Measurements from ENCODE around the gene GPRC6A. TPM values are rescaled to one million over a fixed set of nuclear protein-coding genes. Genes with fewer than 3 reads are reported as not detected.
"Not testable (repeated sequence)": the region's sequence is repeated elsewhere in the genome, so short reads cannot be mapped to it uniquely, and the experiment has no call there.

GPRC6A gene
- polyA plus RNA-seq, 3 donors from 2014 or later, result not detected

DNA sequence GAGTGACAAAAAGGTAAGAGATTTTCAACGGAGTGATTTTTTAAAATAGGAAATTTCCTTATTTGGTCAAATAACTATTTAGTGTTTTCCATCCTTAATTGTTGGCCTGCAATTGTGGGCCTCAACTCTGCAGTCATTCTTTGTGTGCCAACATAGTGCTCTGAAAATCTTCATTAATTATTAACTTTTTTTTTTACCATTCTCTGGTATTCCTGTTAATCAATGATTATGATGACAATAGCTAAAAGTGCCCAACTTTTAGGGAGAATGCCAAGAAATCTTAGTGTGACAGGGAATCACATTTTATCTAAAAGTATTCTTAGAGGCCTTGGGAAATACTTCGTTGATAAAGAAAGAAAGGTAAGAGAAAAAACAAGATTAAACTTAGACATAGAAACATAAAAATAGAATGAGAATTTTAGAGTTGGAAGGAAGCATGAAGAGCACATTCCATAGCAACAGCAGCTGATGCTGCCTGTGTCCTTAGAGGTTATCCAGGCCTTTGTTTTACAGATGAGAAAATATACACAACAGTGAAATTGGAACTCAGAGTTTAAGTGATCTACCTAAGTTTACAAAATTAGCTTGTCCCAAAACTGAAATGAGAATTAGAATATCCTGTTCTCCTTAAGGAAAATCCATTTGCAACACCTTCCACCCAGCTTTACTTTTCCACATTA lies 1.2 kb downstream of the GPRC6A start:
- peaks cover 0 to 2% (median 0%) of the 10 kb centered on the region in 3 donors for H3K27me3 Mint-ChIP-seq (ENCODE audit: low read depth in 3 of 3)
- peaks cover 0 to 13% (median 5%) of the 10 kb centered on the region in 6 donors for H3K9me3 Mint-ChIP-seq
- H3K27ac Mint-ChIP-seq, result no peak overlapping the region
- no peak overlapping the region for H3K4me3 Mint-ChIP-seq
- H3K36me3 Mint-ChIP-seq, result peaks cover 0 to 3% (median 0%) of the 10 kb centered on the region in 3 donors
- no peaks in the 10 kb centered on the region for H3K4me1 Mint-ChIP-seq
- DNase-seq, result no peak

- DNase-seq; H3K27ac Mint-ChIP-seq; H3K4me1 Mint-ChIP-seq; H3K27me3 Mint-ChIP-seq (ENCODE audit: low read depth in 3 of 3); H3K4me3 Mint-ChIP-seq; H3K36me3 Mint-ChIP-seq: not testable (repeated sequence)
- peaks cover 0 to 36% (median 20%) of the 10 kb centered on the region in 6 donors for H3K9me3 Mint-ChIP-seq
Observed at GRCh38 chr6:116816336-116816735, 12.5 kb downstream of the GPRC6A start.

DNA sequence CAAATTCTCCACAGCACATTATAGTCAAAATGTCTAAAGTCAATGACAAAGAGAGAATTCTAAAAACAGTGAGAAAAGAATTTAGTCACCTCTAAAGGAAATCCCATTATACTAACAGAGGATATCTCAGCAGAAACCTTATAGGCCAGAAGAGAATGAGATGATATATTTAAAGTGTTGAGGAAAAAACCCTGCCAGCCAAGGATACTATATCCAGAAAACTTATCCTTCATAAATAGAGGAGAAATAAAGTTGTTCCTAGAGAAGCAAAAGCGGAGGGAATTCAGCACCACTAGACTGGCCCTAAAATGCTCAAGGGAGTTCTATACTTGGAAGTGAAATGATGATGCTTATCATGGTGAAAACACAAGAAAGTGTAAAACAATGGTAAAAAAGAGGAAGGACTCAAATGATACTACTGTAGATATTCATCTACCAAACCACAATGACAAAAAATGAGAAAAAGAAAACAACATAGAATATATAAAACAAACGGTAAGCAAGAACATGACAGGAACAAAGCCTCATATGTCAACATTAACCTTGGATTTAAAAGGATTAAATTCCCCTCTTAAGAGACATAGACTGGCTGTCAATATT lies 16.7 kb downstream of the GPRC6A start:
- Mint-ChIP-seq H3K4me1 (no peaks in the 10 kb centered on the region), H3K27ac (no peak overlapping the region), H3K36me3 (no peaks in the 10 kb centered on the region), H3K27me3 (ENCODE audit: low read depth in 3 of 3) (peaks cover 1 to 4% (median 3%) of the 10 kb centered on the region in 3 donors), H3K4me3 (no peak overlapping the region), H3K9me3 (peaks cover 3 to 40% (median 24%) of the 10 kb centered on the region in 6 donors)
- DNase-seq, result no peak

DNA sequence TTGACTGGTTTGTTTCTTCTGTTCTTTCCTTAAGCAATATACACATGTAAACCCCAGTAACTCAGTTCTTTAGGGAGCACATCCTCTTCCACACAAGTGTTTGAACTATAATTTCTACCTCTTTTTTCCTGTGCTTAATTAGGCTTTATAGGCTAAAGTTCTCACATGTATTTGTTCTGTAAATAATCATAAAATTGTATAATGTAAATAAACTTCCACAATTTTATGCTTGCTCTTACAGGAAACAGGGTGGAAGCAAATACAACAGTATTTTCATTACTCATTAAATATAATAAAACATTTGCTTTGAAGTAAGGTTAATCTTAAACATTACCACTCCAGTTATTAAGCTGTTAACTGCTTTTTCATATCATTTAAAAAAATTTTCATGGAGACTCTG lies 26.9 kb downstream of the GPRC6A start:
- H3K4me3 Mint-ChIP-seq, result no peak overlapping the region
- H3K27me3 Mint-ChIP-seq (ENCODE audit: low read depth in 3 of 3), result peaks cover 2 to 4% (median 3%) of the 10 kb centered on the region in 3 donors
- no peaks in the 10 kb centered on the region for H3K36me3 Mint-ChIP-seq
- DNase-seq, result no peak
- H3K4me1 Mint-ChIP-seq, result no peaks in the 10 kb centered on the region
- peaks cover 0 to 2% (median 0%) of the 10 kb centered on the region in 6 donors for H3K9me3 Mint-ChIP-seq
- H3K27ac Mint-ChIP-seq, result no peak overlapping the region

DNA sequence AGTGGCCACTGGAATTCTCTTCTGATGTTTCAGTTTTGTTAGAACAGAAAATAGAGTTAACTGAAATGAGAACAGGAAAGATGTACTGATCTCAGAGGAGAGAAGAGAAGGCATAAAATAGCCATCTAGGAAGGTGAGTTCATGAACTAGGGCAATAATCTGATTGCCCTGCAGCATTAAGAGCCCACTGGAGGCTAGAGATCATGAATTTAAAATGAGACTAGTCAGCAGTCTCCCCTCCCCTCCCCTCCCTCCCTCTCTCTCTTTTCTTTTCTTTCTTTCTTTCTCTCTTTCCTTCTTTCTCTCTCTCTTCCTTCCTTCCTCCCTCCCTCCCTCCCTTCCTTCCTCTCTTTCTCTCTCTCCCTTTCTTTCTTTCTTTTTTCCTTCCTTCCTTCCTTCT lies 28.9 kb downstream of the GPRC6A start:
- Mint-ChIP-seq H3K27ac (no peak overlapping the region), H3K36me3 (no peaks in the 10 kb centered on the region), H3K4me1 (no peaks in the 10 kb centered on the region), H3K9me3 (peaks cover 0 to 2% (median 0%) of the 10 kb centered on the region in 6 donors), H3K27me3 (ENCODE audit: low read depth in 3 of 3) (peaks cover 2 to 3% (median 3%) of the 10 kb centered on the region in 3 donors), H3K4me3 (no peak overlapping the region)
- no peak for DNase-seq

DNA sequence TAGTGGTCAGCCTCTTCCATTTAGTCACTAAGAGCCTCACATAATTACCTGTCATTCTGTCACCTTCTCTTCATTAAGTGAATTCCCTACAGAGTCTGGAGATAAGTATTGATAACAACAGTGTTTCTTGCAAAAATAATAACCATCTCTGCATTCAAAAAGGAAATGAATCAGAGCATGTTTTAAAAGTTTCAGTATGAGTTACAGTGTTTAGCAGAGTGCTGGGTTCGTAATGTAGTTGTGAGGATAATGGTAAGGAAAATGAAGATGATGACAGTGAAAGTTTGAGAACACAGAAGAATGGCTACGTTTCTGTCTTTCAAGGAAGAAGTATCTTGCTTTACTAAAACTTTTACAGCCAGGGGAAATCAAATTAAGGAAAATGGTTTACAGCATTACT lies 31.3 kb downstream of the GPRC6A start:
- no peaks in the 10 kb centered on the region for H3K36me3 Mint-ChIP-seq
- H3K27ac Mint-ChIP-seq, result no peak overlapping the region
- H3K4me1 Mint-ChIP-seq, result no peaks in the 10 kb centered on the region
- H3K9me3 Mint-ChIP-seq, result peaks cover 0 to 2% (median 0%) of the 10 kb centered on the region in 6 donors
- no peak overlapping the region for H3K4me3 Mint-ChIP-seq
- DNase-seq, result no peak
- peaks cover 2 to 3% (median 3%) of the 10 kb centered on the region in 3 donors for H3K27me3 Mint-ChIP-seq (ENCODE audit: low read depth in 3 of 3)

GRCh38 chr6:116793224-116793623 lies 35.7 kb downstream of the GPRC6A start:
- Mint-ChIP-seq H3K27ac (no peak overlapping the region), H3K27me3 (ENCODE audit: low read depth in 3 of 3) (peaks cover 0 to 3% (median 2%) of the 10 kb centered on the region in 3 donors), H3K9me3 (no peaks in the 10 kb centered on the region), H3K4me3 (no peak overlapping the region), H3K36me3 (no peaks in the 10 kb centered on the region), H3K4me1 (no peaks in the 10 kb centered on the region)
- no peak for DNase-seq

- Mint-ChIP-seq H3K27me3 (ENCODE audit: low read depth in 3 of 3) (peaks cover 0 to 5% (median 3%) of the 10 kb centered on the region in 3 donors), H3K4me3 (no peak overlapping the region), H3K27ac (no peak overlapping the region), H3K36me3 (no peaks in the 10 kb centered on the region), H3K9me3 (no peaks in the 10 kb centered on the region), H3K4me1 (no peaks in the 10 kb centered on the region)
- DNase-seq, result no peak
Observed at GRCh38 chr6:116783852-116784251, 45.0 kb downstream of the GPRC6A start.

DNA sequence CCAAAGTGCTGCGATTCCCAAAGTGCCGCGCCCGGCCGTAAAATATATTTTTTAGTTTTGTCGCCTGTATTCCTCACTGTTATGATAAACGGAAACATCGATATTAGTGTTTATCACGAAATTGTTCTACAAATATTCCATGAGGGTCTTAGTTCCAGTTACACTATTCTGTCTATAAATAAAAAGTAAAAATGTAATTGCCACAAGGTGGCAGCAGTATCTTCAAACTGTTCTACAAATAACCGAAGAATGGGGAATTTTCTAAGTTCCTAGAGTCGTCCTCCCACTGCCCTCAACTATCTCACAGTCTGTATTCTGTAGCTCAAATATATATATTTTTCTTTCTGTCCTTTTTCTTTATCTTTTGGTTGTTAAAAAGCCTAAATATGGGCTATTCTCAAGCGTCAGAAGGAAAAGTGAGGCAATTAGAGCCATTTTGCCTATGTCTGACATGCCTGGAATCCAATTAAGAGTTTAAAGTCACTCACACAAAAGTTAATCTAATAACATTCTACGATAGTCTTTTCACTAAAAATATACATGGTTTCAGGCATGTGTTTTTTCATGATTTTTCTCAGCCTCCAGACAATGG lies 49.2 kb downstream of the GPRC6A start:
- Mint-ChIP-seq H3K36me3 (no peaks in the 10 kb centered on the region), H3K4me3 (no peak overlapping the region), H3K4me1 (no peaks in the 10 kb centered on the region), H3K27ac (no peak overlapping the region), H3K27me3 (ENCODE audit: low read depth in 3 of 3) (peaks cover 2 to 4% (median 3%) of the 10 kb centered on the region in 3 donors), H3K9me3 (peaks cover 0 to 2% (median 0%) of the 10 kb centered on the region in 6 donors)
- no peak for DNase-seq

DNA sequence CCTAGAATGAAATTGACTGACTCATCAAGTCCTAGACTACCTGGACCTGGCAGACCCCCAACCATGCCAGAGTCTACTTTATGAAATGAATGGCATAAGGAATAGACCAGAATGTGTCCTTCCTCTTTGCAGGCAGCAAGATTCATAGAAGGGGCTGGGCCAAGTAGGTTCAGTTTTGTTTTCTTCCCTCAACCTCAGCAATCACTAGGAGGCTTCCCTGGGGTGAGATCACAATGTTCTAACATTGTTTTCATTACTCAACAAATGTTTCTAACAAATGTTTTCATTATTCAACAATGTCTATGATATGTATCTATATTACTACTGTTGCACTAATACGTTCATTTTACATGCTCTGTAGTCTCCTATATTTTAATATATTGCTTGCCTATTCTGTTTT lies 55.0 kb downstream of the GPRC6A start:
- no peaks in the 10 kb centered on the region for H3K4me1 Mint-ChIP-seq
- no peak for DNase-seq
- H3K9me3 Mint-ChIP-seq, result peaks cover 0 to 5% (median 0%) of the 10 kb centered on the region in 6 donors
- H3K27me3 Mint-ChIP-seq (ENCODE audit: low read depth in 3 of 3), result peaks cover 2 to 6% (median 3%) of the 10 kb centered on the region in 3 donors
- no peak overlapping the region for H3K27ac Mint-ChIP-seq
- H3K4me3 Mint-ChIP-seq, result no peak overlapping the region
- no peaks in the 10 kb centered on the region for H3K36me3 Mint-ChIP-seq

- DNase-seq, result no peak
- no peak overlapping the region for H3K4me3 Mint-ChIP-seq
- peaks cover 0 to 5% (median 0%) of the 10 kb centered on the region in 6 donors for H3K9me3 Mint-ChIP-seq
- peaks cover 0 to 2% (median 0%) of the 10 kb centered on the region in 3 donors for H3K36me3 Mint-ChIP-seq
- H3K4me1 Mint-ChIP-seq, result no peaks in the 10 kb centered on the region
- peaks cover 2 to 6% (median 4%) of the 10 kb centered on the region in 3 donors for H3K27me3 Mint-ChIP-seq (ENCODE audit: low read depth in 3 of 3)
- no peak overlapping the region for H3K27ac Mint-ChIP-seq
Observed at GRCh38 chr6:116772450-116772849, 56.4 kb downstream of the GPRC6A start.

DNA sequence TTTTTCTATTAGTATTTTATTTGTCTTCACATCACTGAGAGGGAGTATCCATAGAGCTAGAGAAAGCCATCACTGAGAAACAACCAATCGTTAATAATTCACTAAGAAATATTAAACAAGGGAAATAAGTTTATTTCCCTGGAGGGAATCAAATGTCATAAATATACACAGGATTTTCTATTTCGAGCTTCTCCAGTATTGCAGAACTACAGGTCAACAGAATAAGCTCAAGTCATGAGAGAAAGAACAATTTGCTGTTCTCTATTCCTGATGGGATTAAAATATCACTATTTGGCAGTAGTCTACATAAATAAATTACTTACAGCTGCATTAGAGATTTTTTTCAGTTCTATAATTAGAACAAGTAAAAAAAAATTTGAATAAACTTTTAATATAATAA lies 61.2 kb downstream of the GPRC6A start:
- Mint-ChIP-seq H3K4me1 (peaks cover 9 to 11% of the 10 kb centered on the region in 2 donors), H3K36me3 (peaks cover 0 to 4% (median 3%) of the 10 kb centered on the region in 3 donors), H3K27ac (no peak overlapping the region), H3K9me3 (no peaks in the 10 kb centered on the region), H3K27me3 (ENCODE audit: low read depth in 3 of 3) (peaks cover 4 to 21% (median 5%) of the 10 kb centered on the region in 3 donors), H3K4me3 (no peak overlapping the region)
- DNase-seq, result no peak

- Mint-ChIP-seq H3K27ac (no peak overlapping the region), H3K27me3 (ENCODE audit: low read depth in 3 of 3) (peaks cover 4 to 21% (median 5%) of the 10 kb centered on the region in 3 donors), H3K36me3 (peaks cover 0 to 4% (median 3%) of the 10 kb centered on the region in 3 donors), H3K9me3 (no peaks in the 10 kb centered on the region), H3K4me1 (peaks cover 9 to 11% of the 10 kb centered on the region in 2 donors), H3K4me3 (peak overlapping the region in 2 of 5 donors; percentile 44 to 52)
- no peak for DNase-seq
Observed at GRCh38 chr6:116766506-116767176, 62.2 kb downstream of the GPRC6A start.
